Breast epithelium (tissue), 3 donors: Measurements from ENCODE around the gene SCN9A.

Source experiments
- POLR2A ChIP-seq: fragments of 450-650 bp; IDR thresholded peaks from one replicate; pipeline ENCODE4 v1.6.1; 2016; ENCODE audit warnings: antibody characterized with exemption, mild to moderate bottlenecking, moderate library complexity
- POLR2AphosphoS5 ChIP-seq, 3 donors: sonication (generic); formaldehyde crosslinking; IDR thresholded peaks; one replicate each; pipeline ENCODE4 v1.6.1; 2017; ENCODE audit warnings: antibody characterized with exemption in 3 of 3
- TF ChIP-seq, protein P1 (sequence below), 3 donors: fragments of 450-650 bp; IDR thresholded peaks; one replicate each; pipeline ENCODE4 v1.5.1; 2016 to 2017; ENCODE audit warnings: antibody characterized with exemption in 3 of 3, mild to moderate bottlenecking in 3 of 3, moderate library complexity in 3 of 3

DNA sequence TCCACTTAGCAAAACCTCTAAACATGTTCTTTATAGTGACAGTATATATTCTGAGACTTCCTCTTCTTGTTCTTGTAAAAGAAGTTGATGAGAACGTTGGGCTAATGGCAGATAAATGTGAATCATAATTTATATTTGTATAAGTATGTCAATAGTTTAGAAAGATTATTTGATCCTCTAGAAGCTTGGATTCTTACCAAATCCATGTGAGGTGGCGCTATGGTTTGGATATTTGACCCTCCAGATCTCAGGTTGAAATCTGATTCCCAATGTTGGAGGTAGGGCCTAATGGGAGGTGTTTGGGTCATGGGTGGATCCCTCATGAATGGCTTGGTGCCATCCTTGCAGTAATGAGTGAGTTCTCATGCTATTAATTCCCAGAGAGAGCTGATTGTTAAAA lies 218.2 kb downstream of the SCN9A start:
- TF ChIP-seq, protein P1, sequence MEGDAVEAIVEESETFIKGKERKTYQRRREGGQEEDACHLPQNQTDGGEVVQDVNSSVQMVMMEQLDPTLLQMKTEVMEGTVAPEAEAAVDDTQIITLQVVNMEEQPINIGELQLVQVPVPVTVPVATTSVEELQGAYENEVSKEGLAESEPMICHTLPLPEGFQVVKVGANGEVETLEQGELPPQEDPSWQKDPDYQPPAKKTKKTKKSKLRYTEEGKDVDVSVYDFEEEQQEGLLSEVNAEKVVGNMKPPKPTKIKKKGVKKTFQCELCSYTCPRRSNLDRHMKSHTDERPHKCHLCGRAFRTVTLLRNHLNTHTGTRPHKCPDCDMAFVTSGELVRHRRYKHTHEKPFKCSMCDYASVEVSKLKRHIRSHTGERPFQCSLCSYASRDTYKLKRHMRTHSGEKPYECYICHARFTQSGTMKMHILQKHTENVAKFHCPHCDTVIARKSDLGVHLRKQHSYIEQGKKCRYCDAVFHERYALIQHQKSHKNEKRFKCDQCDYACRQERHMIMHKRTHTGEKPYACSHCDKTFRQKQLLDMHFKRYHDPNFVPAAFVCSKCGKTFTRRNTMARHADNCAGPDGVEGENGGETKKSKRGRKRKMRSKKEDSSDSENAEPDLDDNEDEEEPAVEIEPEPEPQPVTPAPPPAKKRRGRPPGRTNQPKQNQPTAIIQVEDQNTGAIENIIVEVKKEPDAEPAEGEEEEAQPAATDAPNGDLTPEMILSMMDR (IDR thresholded peaks at IDR 0.05), result no peak
- TF ChIP-seq POLR2A (no peak), POLR2AphosphoS5 (IDR thresholded peaks at IDR 0.05) (no peak)
